A673 (cell line): Measurements from ENCODE around the gene B4GALNT4. TPM values are rescaled to one million over a fixed set of nuclear protein-coding genes. Genes with fewer than 3 reads are reported as not detected.

Experiments
- BruUV-seq: library from RNA; stranded (reverse); fragments of 400-500 nt; replicated peaks from 2 replicates; lab custom pipeline; 2021; lab: Mats Ljungman, UMichigan
- CTCF ChIA-PET: fragments of 300-600 bp; sonication (Branson Sonifier 250); formaldehyde crosslinking; loops from one replicate; lab custom pipeline; 2022; ENCODE audit warnings: antibody characterized with exemption; lab: Charles Lee
- POLR2A ChIA-PET: fragments of 300-600 bp; sonication (Branson Sonifier 250); formaldehyde crosslinking; loops from one replicate; lab custom pipeline; 2022; ENCODE audit warnings: antibody characterized with exemption; ENCODE audit not compliant: low non-redundant PET; lab: Charles Lee
- DNase-seq: peaks from one replicate; pipeline ENCODE4 v3.0.0-alpha.2; 2015; ENCODE audit warnings: low spot score
- H3K27ac ChIP-seq: fragments of 200-600 bp; sonication (generic); 2 replicates; pipeline ENCODE4 v1.5.1; 2016; ENCODE audit warnings: mixed run types, low read depth, mild to moderate bottlenecking, mixed read lengths, antibody characterized with exemption, low read length; ENCODE audit not compliant: poor library complexity, severe bottlenecking
- H3K27me3 ChIP-seq: fragments of 200-600 bp; sonication (generic); replicated peaks from 2 replicates; pipeline ENCODE4 v1.6.1; 2017; ENCODE audit warnings: mixed run types, low read depth, mild to moderate bottlenecking, mixed read lengths, antibody characterized with exemption, low read length; ENCODE audit not compliant: insufficient read depth, poor library complexity
- H3K36me3 ChIP-seq: fragments of 200-600 bp; sonication (generic); 2 replicates; pipeline ENCODE4 v1.6.1; 2016; ENCODE audit warnings: mixed run types, mild to moderate bottlenecking, mixed read lengths, antibody characterized with exemption, low read length; ENCODE audit not compliant: insufficient read depth, poor library complexity, severe bottlenecking
- H3K4me1 ChIP-seq: fragments of 200-600 bp; sonication (generic); 2 replicates; pipeline ENCODE4 v1.6.1; 2017; ENCODE audit warnings: mixed run types, mild to moderate bottlenecking, mixed read lengths, antibody characterized with exemption, low read length; ENCODE audit not compliant: insufficient read depth, poor library complexity, severe bottlenecking
- H3K4me3 ChIP-seq: fragments of 200-600 bp; sonication (generic); 2 replicates; pipeline ENCODE4 v1.5.1; 2016; ENCODE audit warnings: low read depth, mixed run types, mild to moderate bottlenecking, mixed read lengths, low read length; ENCODE audit not compliant: poor library complexity, severe bottlenecking
- H3K9me3 ChIP-seq: fragments of 200-600 bp; sonication (generic); 2 replicates; pipeline ENCODE4 v1.6.1; 2016; ENCODE audit warnings: mixed run types, low read depth, mild to moderate bottlenecking, mixed read lengths, antibody characterized with exemption, low read length; ENCODE audit not compliant: poor library complexity, severe bottlenecking
- EZH2 ChIP-seq: fragments of 200-600 bp; sonication (generic); IDR thresholded peaks from 2 replicates; pipeline ENCODE4 v1.6.1; 2017; ENCODE audit warnings: borderline replicate concordance, low read depth, mild to moderate bottlenecking, mixed read lengths, antibody characterized with exemption, low read length; ENCODE audit not compliant: poor library complexity, severe bottlenecking
- intact Hi-C: fragments of 100-400 bp; cut with micrococcal nuclease; formaldehyde crosslinking; loops from one replicate; pipeline ENCODE4 v1.10.0; 2022; ENCODE audit not compliant: unreplicated experiment
- total RNA-seq: library from RNA; stranded (reverse); gene quantifications from 2 replicates; pipeline ENCODE4 v1.2.3, GENCODE V29; 2021
- TF ChIP-seq, protein P1 (sequence below): fragments of 300-800, 200-600 bp; sonication (generic); conservative IDR thresholded peaks from 2 replicates; pipeline ENCODE4 v1.5.1; 2017; ENCODE audit warnings: low read depth, mild to moderate bottlenecking, antibody characterized with exemption, low read length, moderate library complexity, mixed read lengths

The B4GALNT4 gene
- total RNA-seq, 1 experiment from 2014 or later, result 19.0 TPM

DNA sequence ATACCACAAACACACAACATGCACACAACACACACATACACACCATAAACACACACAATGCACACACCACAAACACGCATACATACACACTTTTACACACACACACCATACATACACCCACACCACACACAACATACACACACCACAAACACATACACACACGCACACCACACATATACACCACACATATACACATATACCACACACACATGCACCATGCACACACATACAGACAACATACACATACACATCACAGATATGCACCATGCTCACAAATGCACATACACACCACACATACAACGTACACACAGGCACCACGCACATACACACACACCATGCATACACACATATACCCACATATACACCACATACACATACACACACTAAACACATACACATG, 11.7 kb upstream of the B4GALNT4 start:
- Histone ChIP-seq H3K4me1 (peaks cover 10% of the 10 kb centered on the region), H3K4me3 (no peak overlapping the region), H3K36me3 (no peaks in the 10 kb centered on the region), H3K9me3 (peaks cover 3% of the 10 kb centered on the region), H3K27ac (no peak overlapping the region), H3K27me3 (no peaks in the 10 kb centered on the region)
- intact Hi-C loops, result loop anchor here (5.0 to 10.0 kb wide), 3 partner anchors 53 to 150 kb away; partner anchors contain the start of genes BET1L, IFITM2 and RIC8A
- TF ChIP-seq EZH2, result no peak
- TF ChIP-seq, protein P1, sequence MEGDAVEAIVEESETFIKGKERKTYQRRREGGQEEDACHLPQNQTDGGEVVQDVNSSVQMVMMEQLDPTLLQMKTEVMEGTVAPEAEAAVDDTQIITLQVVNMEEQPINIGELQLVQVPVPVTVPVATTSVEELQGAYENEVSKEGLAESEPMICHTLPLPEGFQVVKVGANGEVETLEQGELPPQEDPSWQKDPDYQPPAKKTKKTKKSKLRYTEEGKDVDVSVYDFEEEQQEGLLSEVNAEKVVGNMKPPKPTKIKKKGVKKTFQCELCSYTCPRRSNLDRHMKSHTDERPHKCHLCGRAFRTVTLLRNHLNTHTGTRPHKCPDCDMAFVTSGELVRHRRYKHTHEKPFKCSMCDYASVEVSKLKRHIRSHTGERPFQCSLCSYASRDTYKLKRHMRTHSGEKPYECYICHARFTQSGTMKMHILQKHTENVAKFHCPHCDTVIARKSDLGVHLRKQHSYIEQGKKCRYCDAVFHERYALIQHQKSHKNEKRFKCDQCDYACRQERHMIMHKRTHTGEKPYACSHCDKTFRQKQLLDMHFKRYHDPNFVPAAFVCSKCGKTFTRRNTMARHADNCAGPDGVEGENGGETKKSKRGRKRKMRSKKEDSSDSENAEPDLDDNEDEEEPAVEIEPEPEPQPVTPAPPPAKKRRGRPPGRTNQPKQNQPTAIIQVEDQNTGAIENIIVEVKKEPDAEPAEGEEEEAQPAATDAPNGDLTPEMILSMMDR, result no peak
- TSS peak; percentile 75 for BruUV-seq
- POLR2A ChIA-PET, result no interaction called here
- DNase-seq, result no peak
- CTCF ChIA-PET, result no interaction called here

DNA sequence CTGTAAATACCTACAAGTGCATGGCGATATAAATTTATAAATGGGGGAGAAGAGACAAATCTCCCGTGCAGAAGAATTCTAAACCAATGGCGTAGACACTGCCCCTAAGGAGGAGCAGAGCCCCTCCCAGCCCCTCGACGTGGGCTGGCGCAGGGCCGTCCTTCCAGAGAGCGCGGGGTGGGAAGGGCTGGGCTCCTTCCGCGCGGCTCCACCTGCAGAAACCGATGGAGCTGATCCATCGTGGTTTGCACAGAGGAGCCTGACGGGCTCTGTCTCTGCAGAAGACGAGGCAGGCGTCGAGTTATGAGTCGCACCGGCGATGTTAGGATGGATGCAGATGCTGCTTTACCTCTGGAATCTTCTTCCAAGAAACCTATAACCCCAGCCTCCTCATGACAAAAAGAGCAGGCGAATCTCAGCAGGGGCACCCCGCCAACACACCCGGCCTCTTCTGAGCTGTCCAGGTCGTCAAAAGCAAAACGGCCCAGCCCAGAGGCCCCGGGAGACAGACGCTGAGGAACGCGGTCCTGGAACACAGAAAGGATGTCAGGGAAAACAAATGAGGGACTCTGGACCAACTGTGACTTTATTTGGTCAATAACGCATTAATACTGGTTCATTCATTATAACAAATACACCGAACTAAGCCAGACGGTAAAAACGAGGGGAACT, 11.0 kb upstream of the B4GALNT4 start:
- intact Hi-C loops, result loop anchor here (5.0 to 10.0 kb wide), 3 partner anchors 53 to 151 kb away; partner anchors contain the start of genes BET1L, IFITM2 and RIC8A
- ChIA-PET CTCF (no interaction called here), POLR2A (no interaction called here)
- Histone ChIP-seq H3K9me3 (peaks cover 3% of the 10 kb centered on the region), H3K36me3 (no peaks in the 10 kb centered on the region), H3K27ac (no peak overlapping the region), H3K27me3 (no peaks in the 10 kb centered on the region), H3K4me3 (no peak overlapping the region), H3K4me1 (peaks cover 10% of the 10 kb centered on the region)
- no peak for DNase-seq
- TF ChIP-seq, protein P1, result no peak
- no peak for TF ChIP-seq EZH2
- BruUV-seq, result no TSS peak

DNA sequence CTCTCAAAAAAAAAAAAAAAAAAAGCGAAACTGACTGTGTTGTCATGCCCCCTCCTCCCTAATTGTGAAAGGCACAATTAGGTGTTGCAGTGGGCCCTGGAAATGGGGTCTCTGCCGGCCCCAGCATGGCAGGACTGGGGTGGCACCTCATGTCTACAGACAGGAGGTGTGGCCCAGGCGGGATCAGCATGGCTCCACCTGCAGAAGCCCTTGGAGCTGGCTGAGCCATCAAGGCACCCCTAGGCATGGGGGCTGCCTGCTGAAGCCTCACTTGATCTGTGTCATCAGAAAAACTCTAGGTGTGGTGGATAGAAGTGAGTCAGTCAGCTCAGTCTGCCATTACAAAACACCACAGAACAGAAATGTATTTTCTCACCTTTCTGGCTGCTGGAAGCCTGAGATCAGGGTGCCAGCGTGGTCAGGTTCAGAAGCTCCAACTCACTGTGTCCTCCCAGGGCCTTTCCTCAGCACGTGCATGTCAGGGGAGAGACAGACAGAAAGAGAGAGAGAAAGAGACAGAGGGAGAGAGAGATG, 10.1 kb upstream of the B4GALNT4 start:
- no TSS peak for BruUV-seq
- H3K4me1 ChIP-seq, result peaks cover 10% of the 10 kb centered on the region
- ChIA-PET POLR2A (no interaction called here), CTCF (no interaction called here)
- no peaks in the 10 kb centered on the region for H3K27me3 ChIP-seq
- no peak overlapping the region for H3K27ac ChIP-seq
- H3K36me3 ChIP-seq, result no peaks in the 10 kb centered on the region
- TF ChIP-seq, protein P1, result no peak
- TF ChIP-seq EZH2, result no peak
- intact Hi-C loops, result loop anchor here (5.0 to 10.0 kb wide), 3 partner anchors 54 to 152 kb away; partner anchors contain the start of genes BET1L, IFITM2 and RIC8A
- H3K4me3 ChIP-seq, result no peak overlapping the region
- DNase-seq, result no peak
- peaks cover 3% of the 10 kb centered on the region for H3K9me3 ChIP-seq
